ENCODE results near the gene IDI2.

The IDI2 gene

GRCh38 chr10:995559-995926 lies 30.1 kb downstream of the IDI2 start:
- Histone ChIP-seq H3K9me3 (no peaks in the 10 kb centered on the region), H3K4me1 (no peaks in the 10 kb centered on the region), H3K36me3 (peaks cover 58 to 80% (median 74%) of the 10 kb centered on the region in 3 donors), H3K27ac (no peak overlapping the region), H3K4me3 (no peak overlapping the region), H3K27me3 (no peaks in the 10 kb centered on the region)
- no peak for TF ChIP-seq CTCF (IDR thresholded peaks at IDR 0.05)
- intact Hi-C loops (cut with DNase I; ENCODE audit: low total_unique reads), result no loop called here
- DNase-seq, result no peak

GRCh38 chr10:994836-995558 lies 30.7 kb downstream of the IDI2 start:
- intact Hi-C loops (cut with DNase I; ENCODE audit: low total_unique reads), result no loop called here
- peaks cover 0 to 5% (median 2%) of the 10 kb centered on the region in 4 donors for H3K4me1 ChIP-seq
- H3K9me3 ChIP-seq, result no peaks in the 10 kb centered on the region
- H3K27ac ChIP-seq, result no peak overlapping the region
- no peak for TF ChIP-seq CTCF (IDR thresholded peaks at IDR 0.05)
- H3K4me3 ChIP-seq, result no peak overlapping the region
- DNase-seq, result no peak
- H3K36me3 ChIP-seq, result peaks cover 53 to 75% (median 69%) of the 10 kb centered on the region in 3 donors
- no peaks in the 10 kb centered on the region for H3K27me3 ChIP-seq

GRCh38 chr10:992871-993270 lies 32.8 kb downstream of the IDI2 start:
- Histone ChIP-seq H3K4me3 (no peak overlapping the region), H3K36me3 (peaks cover 32 to 53% (median 48%) of the 10 kb centered on the region in 3 donors), H3K27me3 (no peaks in the 10 kb centered on the region), H3K9me3 (no peaks in the 10 kb centered on the region), H3K27ac (no peak overlapping the region), H3K4me1 (peaks cover 0 to 17% (median 13%) of the 10 kb centered on the region in 4 donors)
- intact Hi-C loops (cut with DNase I; ENCODE audit: low total_unique reads), result no loop called here
- DNase-seq, result no peak
- TF ChIP-seq CTCF (IDR thresholded peaks at IDR 0.05), result no peak

- Histone ChIP-seq H3K4me1 (peaks cover 0 to 21% (median 15%) of the 10 kb centered on the region in 4 donors), H3K27me3 (no peaks in the 10 kb centered on the region), H3K9me3 (no peaks in the 10 kb centered on the region), H3K4me3 (no peak overlapping the region), H3K27ac (no peak overlapping the region), H3K36me3 (peaks cover 28 to 49% (median 44%) of the 10 kb centered on the region in 3 donors)
- DNase-seq, result no peak
- intact Hi-C loops (cut with DNase I; ENCODE audit: low total_unique reads), result no loop called here
- TF ChIP-seq CTCF (IDR thresholded peaks at IDR 0.05), result no peak
Observed at GRCh38 chr10:992467-992866, 33.2 kb downstream of the IDI2 start.

- Histone ChIP-seq H3K36me3 (peaks cover 12 to 33% (median 27%) of the 10 kb centered on the region in 3 donors), H3K27me3 (no peaks in the 10 kb centered on the region), H3K27ac (no peak overlapping the region), H3K4me3 (no peak overlapping the region), H3K9me3 (no peaks in the 10 kb centered on the region), H3K4me1 (peaks cover 0 to 29% (median 21%) of the 10 kb centered on the region in 4 donors)
- TF ChIP-seq CTCF (IDR thresholded peaks at IDR 0.05), result no peak
- no peak for DNase-seq
- intact Hi-C loops (cut with DNase I; ENCODE audit: low total_unique reads), result no loop called here
Observed at GRCh38 chr10:990808-991207, 34.9 kb downstream of the IDI2 start.
